KOPT-K1 (cell line): ENCODE data around the gene GAA.
"Not testable (repeated sequence)": the region's sequence is repeated elsewhere in the genome, so short reads cannot be mapped to it uniquely, and the experiment has no call there.

Source experiments
- H3K27ac ChIP-seq: fragments of 200-600 bp; sonication (generic); 2 replicates; pipeline ENCODE4 v1.5.1; 2016; ENCODE audit warnings: antibody characterized with exemption, mild to moderate bottlenecking, low read depth, low read length; ENCODE audit not compliant: poor library complexity, severe bottlenecking
- H3K36me3 ChIP-seq: fragments of 200-600 bp; sonication (generic); 2 replicates; pipeline ENCODE4 v1.5.1; 2017; ENCODE audit warnings: antibody characterized with exemption, mild to moderate bottlenecking, low read length, moderate library complexity; ENCODE audit not compliant: insufficient read depth
- H3K9me3 ChIP-seq: fragments of 200-600 bp; sonication (generic); 2 replicates; pipeline ENCODE4 v1.5.1; 2017; ENCODE audit warnings: antibody characterized with exemption, low read length, mild to moderate bottlenecking; ENCODE audit not compliant: insufficient read depth, poor library complexity, severe bottlenecking

Gene GAA

DNA sequence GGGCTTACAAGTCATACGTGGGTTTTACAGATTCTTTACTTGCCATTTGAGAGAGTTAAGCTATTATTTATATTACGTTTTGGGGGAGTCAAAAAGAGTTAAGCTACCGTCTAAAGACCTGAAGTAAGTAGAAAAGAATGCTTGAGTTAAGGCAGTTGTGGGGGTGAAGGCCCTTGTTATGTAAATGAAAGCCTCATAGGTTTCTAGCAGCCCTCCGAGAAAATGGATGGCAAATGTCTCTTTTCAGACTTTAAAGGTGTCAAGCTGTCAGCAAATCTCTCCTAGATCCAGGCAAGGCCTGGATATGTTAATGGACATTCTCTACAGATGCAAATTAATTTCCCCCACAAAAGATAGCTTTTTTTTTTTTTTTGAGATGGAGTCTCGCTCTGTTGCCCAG, 52.8 kb downstream of the GAA start:
- no peak overlapping the region for H3K27ac ChIP-seq
- H3K9me3 ChIP-seq: peaks cover 35% of the 10 kb centered on the region
- H3K36me3 ChIP-seq: no peaks in the 10 kb centered on the region

DNA sequence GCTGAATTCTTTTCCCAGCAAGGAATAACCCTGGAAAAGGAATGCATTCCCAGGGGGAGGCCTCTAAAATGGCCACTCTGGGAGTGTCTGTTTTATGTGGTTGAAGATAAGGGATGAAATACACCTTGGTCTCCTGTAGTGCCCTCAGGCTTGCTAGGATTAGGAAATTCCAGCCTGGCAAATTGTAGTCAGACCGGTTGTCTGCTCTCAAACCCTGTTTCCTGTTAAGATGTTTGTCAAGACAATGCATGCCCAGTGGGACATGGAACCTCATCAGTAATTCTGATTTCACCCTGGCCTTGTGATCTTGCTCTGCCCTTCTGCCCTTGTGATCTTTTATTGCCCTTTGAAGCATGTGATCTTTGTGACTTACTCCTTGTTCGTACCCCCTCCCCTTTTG, 54.2 kb downstream of the GAA start:
- not testable (repeated sequence) for H3K27ac ChIP-seq, H3K36me3 ChIP-seq
- peaks cover 35% of the 10 kb centered on the region for H3K9me3 ChIP-seq

DNA sequence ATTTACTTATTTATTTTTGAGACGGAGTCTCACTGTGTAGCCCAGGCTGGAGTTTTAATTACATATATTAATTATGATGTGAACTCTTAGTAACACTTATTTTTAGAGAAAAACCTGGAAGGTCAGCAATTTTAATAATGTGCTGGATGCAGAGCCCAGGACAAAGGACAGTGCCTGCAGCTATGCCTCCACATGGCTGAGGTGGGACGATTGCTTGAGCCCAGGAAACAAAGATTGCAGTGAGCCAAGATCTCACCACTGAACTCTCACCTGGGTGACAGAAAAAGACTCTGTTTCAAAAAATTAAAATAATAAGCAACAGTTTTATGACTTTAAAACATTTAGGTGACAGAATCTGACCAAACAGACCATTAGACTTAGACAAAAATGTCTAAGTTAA, 57.5 kb downstream of the GAA start:
- no peak overlapping the region for H3K27ac ChIP-seq
- no peaks in the 10 kb centered on the region for H3K36me3 ChIP-seq
- peaks cover 25% of the 10 kb centered on the region for H3K9me3 ChIP-seq

DNA sequence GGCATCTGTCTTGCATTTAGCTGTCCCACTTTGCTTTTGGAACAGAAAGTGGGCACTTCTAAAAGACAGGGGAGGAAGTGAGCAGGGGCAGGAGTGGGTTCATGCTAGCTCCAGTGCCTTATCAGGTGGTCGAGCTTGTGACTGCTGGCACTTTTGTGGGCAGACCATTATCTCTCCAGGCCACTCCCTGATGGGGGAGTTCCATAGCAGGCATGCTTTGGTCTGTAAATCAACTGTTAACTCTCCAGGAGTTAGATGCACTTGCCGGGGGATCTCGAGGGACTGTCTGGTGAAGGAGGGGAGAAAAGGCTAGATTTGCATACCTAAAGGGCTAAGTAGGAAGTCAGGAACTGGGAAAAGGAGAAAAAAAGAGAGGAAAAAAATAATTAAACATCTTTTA, 59.2 kb downstream of the GAA start:
- Histone ChIP-seq H3K36me3 (no peaks in the 10 kb centered on the region), H3K27ac (no peak overlapping the region), H3K9me3 (peaks cover 21% of the 10 kb centered on the region)

DNA sequence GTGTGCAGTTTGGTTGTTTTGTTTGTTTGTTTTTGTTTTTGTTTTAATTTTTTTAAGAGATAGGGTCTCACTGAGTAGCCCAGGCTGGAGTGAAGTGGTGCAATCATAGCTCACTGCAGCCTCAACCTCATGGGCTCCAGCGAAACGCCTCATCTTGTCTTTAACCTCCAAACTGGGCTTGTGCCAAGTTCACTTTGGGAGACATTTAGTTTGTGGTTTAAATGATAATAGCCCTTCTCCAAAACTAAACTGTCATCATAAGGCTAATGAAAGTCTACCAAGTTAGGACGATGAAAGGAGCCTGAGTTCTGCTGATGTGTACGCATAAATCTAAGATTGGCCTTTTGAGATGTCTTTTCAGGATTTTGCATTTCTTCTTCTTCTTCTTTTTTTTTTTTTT, 62.0 kb downstream of the GAA start:
- no peaks in the 10 kb centered on the region for H3K9me3 ChIP-seq
- no peak overlapping the region for H3K27ac ChIP-seq

GRCh38 chr17:80164185-80164584, 62.8 kb downstream of the GAA start:
- Histone ChIP-seq H3K9me3 (no peaks in the 10 kb centered on the region), H3K27ac (no peak overlapping the region), H3K36me3 (no peaks in the 10 kb centered on the region)

More for the DNA sequence above, 62.0 kb downstream of the GAA start:
- H3K36me3 ChIP-seq: no peaks in the 10 kb centered on the region

DNA sequence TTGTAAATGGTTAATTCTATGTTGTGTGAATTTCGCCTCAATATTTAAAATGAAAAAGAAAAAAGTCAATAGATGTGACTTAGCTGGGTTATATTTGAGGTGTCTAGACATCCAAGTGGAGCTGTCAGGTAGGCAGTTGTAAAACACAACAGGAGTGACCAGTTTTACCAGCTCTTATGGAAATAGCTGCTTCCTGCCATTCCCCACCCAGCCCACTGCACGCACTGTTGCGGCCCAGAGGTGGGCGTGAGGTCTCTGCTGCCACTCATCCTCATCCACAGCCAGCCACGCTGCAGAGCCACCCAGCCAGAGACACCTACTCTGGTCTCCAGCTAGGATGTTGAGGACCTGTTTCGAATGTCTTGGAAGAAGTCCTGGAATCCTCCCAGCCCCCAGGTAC, 65.1 kb downstream of the GAA start:
- H3K9me3 ChIP-seq: no peaks in the 10 kb centered on the region
- H3K27ac ChIP-seq: no peak overlapping the region
- H3K36me3 ChIP-seq: no peaks in the 10 kb centered on the region

GRCh38 chr17:80168371-80168770, 67.0 kb downstream of the GAA start:
- Histone ChIP-seq H3K27ac (no peak overlapping the region), H3K9me3 (no peaks in the 10 kb centered on the region), H3K36me3 (no peaks in the 10 kb centered on the region)

- Histone ChIP-seq H3K27ac (no peak overlapping the region), H3K36me3 (no peaks in the 10 kb centered on the region), H3K9me3 (no peaks in the 10 kb centered on the region)
Measured at GRCh38 chr17:80169107-80169506, 67.7 kb downstream of the GAA start.
